Right lobe of liver (tissue), 6 donors: ENCODE results near the gene PTGDR. TPM values are rescaled to one million over a fixed set of nuclear protein-coding genes. Genes with fewer than 3 reads are reported as not detected.
A peak's percentile ranks its signal among the peaks of the same experiment; 100 is the strongest.

Experiments
- ATAC-seq, 4 donors: fragments of 200-7000 bp; cut with Tn5 transposase; one replicate each; pipeline ENCODE4 v1.9.1; 2020; ENCODE audit warnings: mild to moderate bottlenecking in 4 of 4, moderate library complexity in 4 of 4
- DNase-seq, 3 donors: peaks; one replicate each; pipeline ENCODE4 v3.0.0-alpha.2; 2020
- H3K27ac ChIP-seq, 3 donors: fragments of 200-600 bp; one replicate each; pipeline ENCODE4 v1.8.0; 2022
- H3K27me3 ChIP-seq, 2 donors: fragments of 200-600 bp; one replicate each; pipeline ENCODE4 v1.8.0; 2022
- H3K36me3 ChIP-seq, 4 donors: fragments of 200-600 bp; sonication (generic) in 1 of 4; one replicate each; pipeline versions ENCODE4 v1.5.1 to v1.8.0; 2017 to 2022; ENCODE audit warnings: control low read depth in 1 of 4
- H3K4me1 ChIP-seq, 4 donors: fragments of 200-600 bp; sonication (generic) in 1 of 4; one replicate each; pipeline versions ENCODE4 v1.5.1 to v1.8.0; 2017 to 2022; ENCODE audit warnings: control low read depth in 1 of 4
- H3K4me3 ChIP-seq, 3 donors: fragments of 200-600 bp; one replicate each; pipeline ENCODE4 v1.8.0; 2022
- H3K9me3 ChIP-seq, 4 donors: fragments of 200-600 bp; sonication (generic) in 1 of 4; one replicate each; pipeline versions ENCODE4 v1.5.1 to v1.8.0; 2017 to 2022; ENCODE audit warnings: control low read depth in 1 of 4
- POLR2A ChIP-seq: fragments of 450-650 bp; IDR thresholded peaks from one replicate; pipeline ENCODE4 v1.6.1; 2017; ENCODE audit warnings: antibody characterized with exemption, mild to moderate bottlenecking
- WGBS: methylation state at CpG from one replicate; pipeline ENCODE4 v1.1.6; 2018; ENCODE audit warnings: low coverage, low lambda C conversion rate; ENCODE audit not compliant: insufficient coverage; ENCODE audit errors: missing lambda C conversion rate; 5-methylcytosine and 5-hydroxymethylcytosine counted together
- intact Hi-C, 2 donors: fragments of 100-400 bp; cut with DNase I; formaldehyde crosslinking; loops; one replicate each; pipeline versions ENCODE4 v1.11.2 to v1.14.1; 2022
- total RNA-seq, 6 experiments: library from RNA; depleted of rRNA in 2 of 6; stranded (reverse); fragments of >200 nt in 2 of 6; fragmentation: NEBNext Ultra II Directional in 3 of 6; extraction: Animal tissue kit (Norgen Biotek cat#: 25700) in 3 of 6; gene quantifications; one replicate each; pipeline versions ENCODE4 v1.1.0 to v1.2.4, GENCODE V29; 2016 to 2023
- TF ChIP-seq, protein P1 (sequence below), 4 donors: fragments of 200-600 bp in 3 of 4; fragments of 450-650 bp in 1 of 4; IDR thresholded peaks; one replicate each; pipeline versions ENCODE4 v1.5.1 to v1.8.0; 2016 to 2022; ENCODE audit warnings: antibody characterized with exemption in 4 of 4, mild to moderate bottlenecking in 2 of 4
- donor health status: DM: no; HTN: yes; CAD: no.
- donor health status: DM: no; HTN: no; CAD: no.
- donor health status: DM: no; HTN: no; CAD: no.
- donor health status: DM: no; HTN: yes; CAD: no.
- donor health status: DM: no; HTN: yes; CAD: no.

Gene PTGDR
- total RNA-seq, 6 experiments from 2014 or later: 0.15 to 0.50 (median 0.20) TPM; not detected in 1

DNA sequence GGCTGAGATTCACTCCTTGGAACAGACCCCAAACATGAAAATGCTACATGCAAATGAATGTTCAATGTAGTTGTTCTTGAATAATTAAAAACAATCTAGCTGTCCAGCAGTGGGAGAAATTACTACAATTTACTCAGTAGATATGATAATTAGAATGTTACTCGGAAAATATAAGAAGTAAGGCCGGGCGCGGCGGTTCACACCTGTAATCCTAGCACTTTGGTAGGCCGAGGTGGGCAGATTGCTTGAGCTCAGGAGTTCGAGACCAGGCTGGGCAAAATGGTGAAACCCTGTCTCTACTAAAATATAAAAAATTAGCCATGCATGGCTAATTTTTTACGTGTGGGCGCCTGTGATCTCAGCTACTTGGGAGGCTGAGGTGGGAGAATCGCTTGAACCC is 31.3 kb downstream of the PTGDR start:
- no peaks in the 10 kb centered on the region for H3K27me3 ChIP-seq
- no peaks in the 10 kb centered on the region for H3K36me3 ChIP-seq
- 84% methylated on average over 9 of the region's 10 CpGs for whole genome bisulfite sequencing
- H3K27ac ChIP-seq: no peak overlapping the region
- no peak overlapping the region for H3K4me3 ChIP-seq
- intact Hi-C loops: loop anchor here (5.0 kb wide), 1 partner anchor 179 kb away; no protein-coding TSS in a partner anchor
- DNase-seq (no peak), ATAC-seq (no peak)
- TF ChIP-seq, protein P1, sequence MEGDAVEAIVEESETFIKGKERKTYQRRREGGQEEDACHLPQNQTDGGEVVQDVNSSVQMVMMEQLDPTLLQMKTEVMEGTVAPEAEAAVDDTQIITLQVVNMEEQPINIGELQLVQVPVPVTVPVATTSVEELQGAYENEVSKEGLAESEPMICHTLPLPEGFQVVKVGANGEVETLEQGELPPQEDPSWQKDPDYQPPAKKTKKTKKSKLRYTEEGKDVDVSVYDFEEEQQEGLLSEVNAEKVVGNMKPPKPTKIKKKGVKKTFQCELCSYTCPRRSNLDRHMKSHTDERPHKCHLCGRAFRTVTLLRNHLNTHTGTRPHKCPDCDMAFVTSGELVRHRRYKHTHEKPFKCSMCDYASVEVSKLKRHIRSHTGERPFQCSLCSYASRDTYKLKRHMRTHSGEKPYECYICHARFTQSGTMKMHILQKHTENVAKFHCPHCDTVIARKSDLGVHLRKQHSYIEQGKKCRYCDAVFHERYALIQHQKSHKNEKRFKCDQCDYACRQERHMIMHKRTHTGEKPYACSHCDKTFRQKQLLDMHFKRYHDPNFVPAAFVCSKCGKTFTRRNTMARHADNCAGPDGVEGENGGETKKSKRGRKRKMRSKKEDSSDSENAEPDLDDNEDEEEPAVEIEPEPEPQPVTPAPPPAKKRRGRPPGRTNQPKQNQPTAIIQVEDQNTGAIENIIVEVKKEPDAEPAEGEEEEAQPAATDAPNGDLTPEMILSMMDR (IDR thresholded peaks at IDR 0.05): no peak
- no peak for TF ChIP-seq POLR2A
- no peaks in the 10 kb centered on the region for H3K9me3 ChIP-seq
- no peaks in the 10 kb centered on the region for H3K4me1 ChIP-seq

DNA sequence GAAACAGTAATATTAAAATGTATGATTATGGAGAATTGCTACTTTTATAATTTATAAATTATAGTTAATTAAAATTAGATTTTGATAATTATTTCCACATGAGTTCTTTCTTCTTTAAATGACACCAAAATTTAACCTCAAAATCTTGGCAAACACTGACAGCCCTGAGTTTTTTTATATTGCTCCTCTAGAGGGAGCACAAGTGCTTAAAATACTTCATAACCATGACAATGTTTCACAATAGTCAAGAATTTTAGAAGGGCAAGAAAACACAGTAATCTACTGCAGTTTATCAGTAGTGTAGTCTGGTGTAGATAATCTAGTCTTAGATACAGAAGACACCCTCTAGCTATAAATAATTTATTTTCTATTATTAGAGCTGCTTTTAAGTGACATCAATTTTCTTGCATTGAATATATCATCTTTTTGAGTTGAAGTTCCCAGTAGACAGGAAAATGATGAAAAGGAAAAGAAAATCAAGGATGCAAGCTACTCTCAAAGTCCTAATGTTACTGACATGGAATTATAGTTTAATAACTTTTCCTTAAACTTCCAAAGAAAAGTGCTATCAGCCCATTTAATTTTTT is 32.3 kb downstream of the PTGDR start:
- TF ChIP-seq POLR2A: no peak
- TF ChIP-seq, protein P1 (IDR thresholded peaks at IDR 0.05): peak; percentile 70 to 80 (median 75)
- intact Hi-C loops: loop anchor here (5.0 kb wide), 1 partner anchor 178 kb away; no protein-coding TSS in a partner anchor
- H3K4me1 ChIP-seq: no peaks in the 10 kb centered on the region
- no peak for DNase-seq
- no peak overlapping the region for H3K4me3 ChIP-seq
- no peak overlapping the region for H3K27ac ChIP-seq
- no peaks in the 10 kb centered on the region for H3K27me3 ChIP-seq
- no peaks in the 10 kb centered on the region for H3K36me3 ChIP-seq
- peak; percentile 77 to 89 (median 86) for ATAC-seq
- H3K9me3 ChIP-seq: no peaks in the 10 kb centered on the region

DNA sequence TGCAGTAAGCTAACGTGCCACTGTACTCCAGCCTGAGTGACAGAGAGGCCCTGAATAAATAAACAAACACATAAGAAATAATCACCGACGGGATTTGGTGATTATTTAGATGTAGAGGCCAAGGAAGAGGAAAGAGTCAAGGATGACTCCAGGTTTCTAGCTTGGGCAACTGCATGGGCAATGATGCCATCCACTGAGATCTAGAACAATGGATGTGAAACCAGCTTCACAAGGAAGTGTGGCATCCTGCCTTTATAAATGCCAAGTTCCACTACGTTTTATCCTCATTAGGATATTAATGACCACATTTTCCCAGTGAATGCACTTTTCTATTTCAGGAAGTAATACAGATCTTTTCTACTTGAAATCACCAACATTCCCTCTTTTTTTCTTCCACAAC is 35.7 kb downstream of the PTGDR start:
- ATAC-seq (no peak), DNase-seq (no peak)
- no peak for TF ChIP-seq POLR2A
- TF ChIP-seq, protein P1 (IDR thresholded peaks at IDR 0.05): no peak
- H3K27me3 ChIP-seq: no peaks in the 10 kb centered on the region
- WGBS: 50% methylated on average over 4 of the region's 4 CpGs
- no peaks in the 10 kb centered on the region for H3K36me3 ChIP-seq
- intact Hi-C loops: no loop called here
- H3K27ac ChIP-seq: no peak overlapping the region
- no peaks in the 10 kb centered on the region for H3K9me3 ChIP-seq
- no peak overlapping the region for H3K4me3 ChIP-seq
- no peaks in the 10 kb centered on the region for H3K4me1 ChIP-seq

DNA sequence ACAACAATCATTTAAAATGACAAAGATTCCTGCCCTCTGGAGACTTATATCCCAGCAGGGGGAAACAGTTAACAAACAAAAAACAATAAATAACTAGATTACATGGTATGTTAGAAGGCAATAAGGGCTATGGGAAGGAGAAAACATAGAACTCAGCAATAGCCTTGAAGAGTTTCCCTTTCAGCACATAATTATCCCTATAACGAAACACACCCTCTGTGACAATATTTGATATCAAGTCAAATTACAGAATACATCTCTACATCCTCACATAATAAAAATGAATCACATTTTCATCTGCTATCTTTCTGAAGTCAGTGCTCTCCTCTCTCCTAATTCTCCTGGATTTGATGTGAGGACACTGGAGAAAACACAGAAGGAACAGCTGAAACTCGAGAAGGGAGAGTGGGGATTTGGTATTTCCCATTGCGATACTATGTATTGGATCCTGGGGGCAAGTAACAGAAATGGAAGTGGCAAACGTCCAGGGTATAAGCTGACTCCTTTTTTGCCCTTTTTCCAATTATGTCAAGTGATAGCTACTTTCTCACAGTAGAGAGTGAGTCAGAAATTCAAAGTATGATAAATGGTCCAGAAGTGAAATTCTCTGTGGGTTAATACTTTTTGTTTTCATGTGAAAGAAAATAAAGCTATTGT is 36.9 kb downstream of the PTGDR start:
- intact Hi-C loops: no loop called here
- no peaks in the 10 kb centered on the region for H3K9me3 ChIP-seq
- 64% methylated on average over 4 of the region's 4 CpGs for WGBS
- no peaks in the 10 kb centered on the region for H3K4me1 ChIP-seq
- H3K4me3 ChIP-seq: no peak overlapping the region
- H3K27ac ChIP-seq: no peak overlapping the region
- DNase-seq (no peak), ATAC-seq (no peak)
- TF ChIP-seq, protein P1 (IDR thresholded peaks at IDR 0.05): no peak
- no peak for TF ChIP-seq POLR2A
- H3K27me3 ChIP-seq: no peaks in the 10 kb centered on the region
- H3K36me3 ChIP-seq: no peaks in the 10 kb centered on the region
